B cell (primary cell): ENCODE results near the gene AFF1.

ENCODE experiments used
- CTCF ChIP-seq: fragments of 200-600 bp; IDR thresholded peaks from one replicate; pipeline ENCODE4 v1.8.0; 2022; ENCODE audit warnings: antibody characterized with exemption, mild to moderate bottlenecking
- EZH2 ChIP-seq: IDR thresholded peaks from 2 replicates; pipeline ENCODE4 v1.6.1; 2012; ENCODE audit warnings: borderline replicate concordance, low read depth, mild to moderate bottlenecking, moderate library complexity, low read length; ENCODE audit not compliant: insufficient read depth, poor library complexity, severe bottlenecking

GRCh38 chr4:86947501-86948120 lies 12.8 kb downstream of the AFF1 start:
- TF ChIP-seq CTCF (no peak), EZH2 (no peak)
